ENCODE results near the gene PPP1R14D.

- TF ChIP-seq CTCF (IDR thresholded peaks at IDR 0.05) (no peak), POLR2A (IDR thresholded peaks at IDR 0.05) (no peak)
Measured at GRCh38 chr15:40838756-40839155, 10.2 kb upstream of the PPP1R14D start.

All from ovary (tissue), 3 donors.